Choroid plexus epithelial cell (primary cell): ENCODE results near the gene C19orf73.
A peak's percentile ranks its signal among the peaks of the same experiment; 100 is the strongest.
"Not testable (repeated sequence)": the region's sequence is repeated elsewhere in the genome, so short reads cannot be mapped to it uniquely, and the experiment has no call there.

ENCODE experiments used
- DNase-seq: peaks from one replicate; pipeline ENCODE4 v3.0.0-alpha.2; 2010; ENCODE audit warnings: low read depth
- H3K4me3 ChIP-seq: 2 replicates; pipeline ENCODE4 v1.5.1; 2011; ENCODE audit warnings: low read depth, mild to moderate bottlenecking, control low read depth, low read length, moderate library complexity
- CTCF ChIP-seq: conservative IDR thresholded peaks from 2 replicates; pipeline ENCODE4 v1.5.1; 2011; ENCODE audit warnings: low read depth, mild to moderate bottlenecking, control low read depth, inconsistent platforms, low read length, moderate library complexity

The C19orf73 gene

DNA sequence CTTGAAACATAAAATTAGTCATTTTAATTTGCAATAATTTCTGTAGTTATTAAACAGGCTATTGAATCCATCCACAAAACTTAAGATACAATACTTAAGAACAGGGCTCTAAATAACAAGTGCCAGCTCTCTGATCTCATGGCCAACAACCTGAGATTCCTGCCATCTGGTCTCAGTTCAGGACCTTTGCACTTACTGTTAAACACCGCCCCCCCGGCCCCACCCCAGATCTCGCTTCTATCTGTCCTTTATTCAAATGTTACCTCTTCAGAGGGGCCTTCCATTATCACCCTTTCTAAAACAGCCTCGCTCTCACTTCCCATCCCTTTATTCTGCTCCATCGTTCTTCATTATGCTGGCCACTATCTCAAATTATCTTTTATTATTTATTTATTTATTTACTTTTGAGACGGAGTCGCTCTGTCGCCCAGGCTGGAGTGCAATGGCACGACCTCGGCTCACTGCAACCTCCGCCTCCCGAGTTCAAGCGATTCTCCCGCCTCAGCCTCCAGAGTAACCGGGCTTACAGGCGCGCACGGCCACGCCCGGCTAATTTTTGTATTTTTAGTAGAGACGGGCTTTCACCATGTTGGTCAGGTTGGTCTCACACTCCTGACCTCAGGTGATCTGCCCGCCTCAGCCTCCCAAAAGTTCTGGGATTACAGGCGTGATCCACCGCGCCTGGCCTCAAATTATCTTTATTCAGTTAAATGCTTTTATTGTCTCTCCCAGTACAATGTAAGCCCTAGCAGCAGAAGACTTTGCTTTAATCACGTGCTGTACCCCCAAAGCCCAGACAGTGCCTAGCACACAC, 34.5 kb downstream of the C19orf73 start:
- DNase-seq, result no peak
- TF ChIP-seq CTCF, result no peak
- peak overlapping the region; percentile 74 for H3K4me3 ChIP-seq

DNA sequence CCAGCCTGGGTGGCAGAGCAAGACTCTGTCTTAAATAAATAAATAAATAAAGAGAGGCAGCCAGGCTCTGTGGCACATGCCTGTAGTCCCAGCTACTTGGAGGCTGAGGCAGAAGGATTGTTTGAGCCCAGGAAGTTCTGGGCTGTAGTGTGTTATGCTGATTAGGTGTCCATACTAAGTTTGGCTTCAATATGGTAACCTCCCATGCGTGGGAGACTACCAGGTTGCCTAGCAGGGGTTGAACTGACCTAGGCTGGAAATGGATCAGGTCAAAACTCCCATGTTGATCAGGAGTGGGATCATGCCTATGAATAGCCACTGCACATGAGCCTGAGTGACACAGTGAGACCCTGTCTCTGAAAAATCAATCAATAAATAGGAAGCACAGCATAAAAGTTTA, 37.7 kb downstream of the C19orf73 start:
- H3K4me3 ChIP-seq, result no peak overlapping the region
- TF ChIP-seq CTCF, result no peak
- no peak for DNase-seq

DNA sequence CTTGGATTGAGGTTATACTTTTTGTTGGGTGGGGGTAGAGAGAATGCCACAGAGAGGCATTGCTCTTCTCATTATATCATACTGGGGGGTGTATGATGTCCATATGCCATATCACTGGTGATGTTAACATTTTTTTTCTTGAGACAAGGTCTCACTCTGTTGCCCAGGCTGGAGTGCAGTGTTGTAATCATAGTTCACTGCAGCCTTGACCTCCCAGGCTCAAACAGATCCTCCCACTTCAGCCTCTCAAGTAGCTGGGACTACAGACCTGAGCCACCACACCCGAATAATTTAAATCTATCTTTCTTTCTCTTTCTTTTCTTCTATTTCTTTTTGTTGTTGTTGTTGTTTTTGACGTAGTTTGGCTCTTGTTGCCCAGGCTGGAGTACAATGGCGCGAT, 38.6 kb downstream of the C19orf73 start:
- no peak overlapping the region for H3K4me3 ChIP-seq
- TF ChIP-seq CTCF, result no peak
- no peak for DNase-seq

- TF ChIP-seq CTCF, result peak; percentile 65
- DNase-seq, result peak; percentile 62
- H3K4me3 ChIP-seq, result not testable (repeated sequence)
These were observed 44.1 kb downstream of the C19orf73 start for GRCh38 chr19:49074869-49075268.

DNA sequence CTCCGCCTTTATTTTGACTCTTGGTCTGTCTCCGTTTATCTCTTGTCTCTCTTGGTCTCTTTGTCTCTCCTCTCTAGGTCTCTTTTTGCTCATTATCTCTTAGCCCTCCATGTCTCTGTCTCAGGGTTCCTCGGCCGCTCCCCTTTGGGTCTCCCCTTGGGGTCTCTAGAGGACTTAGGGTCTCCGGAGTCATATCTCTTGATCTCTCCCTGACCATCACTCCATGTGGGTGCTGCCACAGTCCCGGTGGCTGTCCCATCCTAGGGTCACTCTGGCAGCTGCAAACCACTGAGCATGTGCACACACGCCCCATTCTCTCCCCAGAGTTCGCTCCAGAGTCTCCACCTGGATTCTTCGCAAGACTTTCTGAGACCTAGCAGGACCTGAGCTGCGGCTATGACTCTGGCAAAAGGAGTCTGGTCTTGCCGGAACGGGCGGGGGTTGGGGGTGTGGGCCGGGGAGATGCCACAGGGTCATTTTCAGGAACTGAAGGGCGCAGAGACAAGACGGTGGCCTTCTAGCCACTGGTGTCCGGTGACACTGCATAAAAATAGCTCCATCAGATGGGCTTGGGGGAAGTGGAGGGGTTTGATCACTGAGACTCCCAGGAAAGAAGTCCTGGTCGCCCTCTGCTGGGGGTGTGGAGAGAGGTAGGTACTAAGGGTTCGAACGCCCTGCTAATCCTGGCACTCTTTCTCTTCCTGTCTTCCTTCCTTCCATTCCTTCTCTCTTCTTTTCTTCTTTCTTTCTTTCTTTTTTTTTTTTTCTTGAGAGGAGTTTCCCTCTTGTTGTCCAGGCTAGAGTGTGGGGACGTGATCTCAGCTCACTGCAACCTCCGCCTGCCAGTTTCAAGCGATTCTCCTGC, 45.2 kb downstream of the C19orf73 start:
- no peak for DNase-seq
- no peak overlapping the region for H3K4me3 ChIP-seq
- peak; percentile 49 for TF ChIP-seq CTCF

- no peak for TF ChIP-seq CTCF
- H3K4me3 ChIP-seq, result no peak overlapping the region
- no peak for DNase-seq
These were observed 46.9 kb downstream of the C19orf73 start for GRCh38 chr19:49071860-49072547.
